Endothelial cell of umbilical vein (primary cell): Measurements from ENCODE around the gene NUS1. TPM values are rescaled to one million over a fixed set of nuclear protein-coding genes. Genes with fewer than 3 reads are reported as not detected.

Source experiments
- BruUV-seq: library from RNA; stranded (reverse); fragments of 400-500 nt; replicated peaks from 2 replicates; lab custom pipeline; 2021; lab: Mats Ljungman, UMichigan
- CTCF ChIA-PET: fragments of 300-600, 350-600 bp; sonication (Branson Sonifier 250); formaldehyde crosslinking; loops from one replicate; lab custom pipeline; 2021; ENCODE audit warnings: antibody characterized with exemption, inconsistent platforms; lab: Charles Lee
- POLR2A ChIA-PET: fragments of 300-600, 350-600 bp; sonication (Branson Sonifier 250); formaldehyde crosslinking; loops from one replicate; lab custom pipeline; 2021; ENCODE audit warnings: antibody characterized with exemption, inconsistent platforms; lab: Charles Lee
- DNase-seq: peaks from one replicate; pipeline ENCODE4 v3.0.0-alpha.2; 2011; ENCODE audit warnings: low read depth, low spot score
- FAIRE-seq: peaks from 2 replicates; lab custom pipeline; 2011; peaks lifted over from hg19 to GRCh38; lab: Jason Lieb, UNC
- H2AFZ ChIP-seq: 2 replicates; pipeline ENCODE4 v1.6.0; 2012; ENCODE audit warnings: low read depth, low read length, control low read depth, inconsistent platforms
- H3K27ac ChIP-seq: 2 replicates; pipeline ENCODE4 v1.5.1; 2011; ENCODE audit warnings: low read depth, mild to moderate bottlenecking, control low read depth, low read length, moderate library complexity; ENCODE audit not compliant: insufficient read depth
- H3K27me3 ChIP-seq, 2 experiments: 2 replicates each; pipeline versions ENCODE4 v1.6.0 to v1.6.1; 2011; ENCODE audit warnings: low read length in 2 of 2, mixed read lengths in 1 of 2; ENCODE audit not compliant: control insufficient read depth in 2 of 2, insufficient read depth in 2 of 2
- H3K36me3 ChIP-seq, 2 experiments: 2 replicates in 1 of 2; 3 replicates in 1 of 2; pipeline ENCODE4 v1.5.1; 2011; ENCODE audit warnings: low read length in 2 of 2, mild to moderate bottlenecking in 1 of 2, moderate library complexity in 1 of 2; ENCODE audit not compliant: control insufficient read depth in 2 of 2, insufficient read depth in 2 of 2; ENCODE audit errors: extremely low read depth in 1 of 2
- H3K4me1 ChIP-seq: 3 replicates; pipeline ENCODE4 v1.5.1; 2011; ENCODE audit warnings: mild to moderate bottlenecking, low read length; ENCODE audit not compliant: control insufficient read depth, insufficient read depth; ENCODE audit errors: extremely low read depth
- H3K4me2 ChIP-seq: 2 replicates; pipeline ENCODE4 v1.6.1; 2011; ENCODE audit warnings: low read length, control low read depth, mixed read lengths; ENCODE audit not compliant: insufficient read depth
- H3K4me3 ChIP-seq, 3 experiments: fragments of 200-600 bp in 1 of 3; sonication (generic), shearing (Covaris generic) in 1 of 3; replicated peaks in 1 of 3; 2 replicates each; pipeline ENCODE4 v1.5.1; 2011 to 2016; ENCODE audit warnings: control low read depth in 3 of 3, low read length in 3 of 3, mild to moderate bottlenecking in 2 of 3, inconsistent platforms in 1 of 3, low read depth in 1 of 3, moderate library complexity in 1 of 3; ENCODE audit not compliant: insufficient read depth in 1 of 3
- H3K79me2 ChIP-seq: 2 replicates; pipeline ENCODE4 v1.6.0; 2012; ENCODE audit warnings: low read length, inconsistent platforms; ENCODE audit not compliant: control insufficient read depth, insufficient read depth
- H3K9ac ChIP-seq: replicated peaks from 2 replicates; pipeline ENCODE3; 2011; ENCODE audit warnings: low read length, control low read depth; ENCODE audit not compliant: insufficient read depth; ENCODE audit errors: extremely low read depth
- H3K9me1 ChIP-seq: replicated peaks from 3 replicates; pipeline ENCODE4 v1.6.0; 2011; ENCODE audit warnings: mild to moderate bottlenecking, low read length; ENCODE audit not compliant: control insufficient read depth, insufficient read depth; ENCODE audit errors: extremely low read depth
- H3K9me3 ChIP-seq: replicated peaks from 2 replicates; pipeline ENCODE4 v1.5.1; 2012; ENCODE audit warnings: low read length, inconsistent platforms; ENCODE audit not compliant: control insufficient read depth, insufficient read depth
- H4K20me1 ChIP-seq: replicated peaks from 2 replicates; pipeline ENCODE3; 2011; ENCODE audit warnings: mild to moderate bottlenecking, low read length; ENCODE audit not compliant: control insufficient read depth, insufficient read depth; ENCODE audit errors: extremely low read depth
- CTCF ChIP-seq, 2 donors: IDR thresholded peaks; 1 replicate in 1 of 2; 2 replicates in 1 of 2; pipeline ENCODE4 v1.5.1; 2011; ENCODE audit warnings: low read length in 2 of 2, mild to moderate bottlenecking in 2 of 2, moderate library complexity in 2 of 2, control low read depth in 1 of 2, inconsistent platforms in 1 of 2, low read depth in 1 of 2; ENCODE audit not compliant: insufficient read depth in 1 of 2; ENCODE audit errors: extremely low read depth in 1 of 2
- EZH2 ChIP-seq: IDR thresholded peaks from 2 replicates; pipeline ENCODE4 v1.6.1; 2012; ENCODE audit warnings: borderline replicate concordance, low read depth, mild to moderate bottlenecking, moderate library complexity, low read length, inconsistent platforms; ENCODE audit not compliant: severe bottlenecking
- FOS ChIP-seq: IDR thresholded peaks from 2 replicates; pipeline ENCODE4 v1.6.1; 2011; ENCODE audit warnings: mild to moderate bottlenecking, low read length, moderate library complexity, borderline replicate concordance; ENCODE audit not compliant: insufficient read depth
- GATA2 ChIP-seq: IDR thresholded peaks from 2 replicates; pipeline ENCODE4 v1.7.0; 2011; ENCODE audit warnings: low read depth, mild to moderate bottlenecking, moderate library complexity, mixed read lengths, low read length; ENCODE audit not compliant: insufficient read length, insufficient read depth
- JUN ChIP-seq: IDR thresholded peaks from 2 replicates; pipeline ENCODE4 v1.6.1; 2011; ENCODE audit warnings: borderline replicate concordance, low read depth; ENCODE audit not compliant: insufficient read length, insufficient read depth
- MAX ChIP-seq: IDR thresholded peaks from 2 replicates; pipeline ENCODE4 v1.6.1; 2011; ENCODE audit not compliant: insufficient read depth, insufficient read length
- MYC ChIP-seq: IDR thresholded peaks from one replicate; pipeline ENCODE4 v1.6.1; 2011; ENCODE audit warnings: mild to moderate bottlenecking, low read depth, low read length
- POLR2A ChIP-seq: IDR thresholded peaks from 2 replicates; pipeline ENCODE4 v1.6.1; 2012; ENCODE audit warnings: low read depth, mild to moderate bottlenecking, control low read depth, low read length
- POLR2AphosphoS5 ChIP-seq: IDR thresholded peaks from 2 replicates; pipeline ENCODE4 v1.6.1; 2012; ENCODE audit warnings: low read depth, mild to moderate bottlenecking, control low read depth, low read length, moderate library complexity; ENCODE audit not compliant: insufficient read depth
- dilution Hi-C: fragments of 300-500 bp; cut with MboI; formaldehyde crosslinking; loops from one replicate; pipeline ENCODE4 v1.15.0; 2019; ENCODE audit warnings: low sequenced_read_pairs; ENCODE audit not compliant: extremely low pct_ligation_motif_present
- intact Hi-C: fragments of 100-400 bp; cut with micrococcal nuclease; formaldehyde crosslinking; loops from one replicate; pipeline ENCODE4 v1.10.0; 2022
- polyA plus RNA-seq, 4 experiments: library from polyadenylated mRNA; depleted of rRNA in 3 of 4; stranded (reverse) in 3 of 4; unstranded in 1 of 4; fragments of >200 nt; gene quantifications; 2 replicates each; pipeline versions ENCODE4 v1.2.1 to v1.2.3, GENCODE V29; 2011 to 2012; ENCODE audit warnings: missing spikeins in 1 of 4
- total RNA-seq: library from RNA; stranded (reverse); gene quantifications from 2 replicates; pipeline ENCODE4 v1.2.3, GENCODE V29; 2021

NUS1 gene
- total and polyA plus RNA-seq, 2 donors (not counting 3 experiments of a cell fraction or from before 2014, with no cell fraction given), result 9.5 to 33.4 TPM

- intact Hi-C loops (no loop called here), dilution Hi-C loops (no loop called here)
- Histone ChIP-seq H4K20me1 (peaks cover 23% of the 10 kb centered on the region), H3K9me3 (no peaks in the 10 kb centered on the region), H3K79me2 (peaks cover 96% of the 10 kb centered on the region), H3K9me1 (no peaks in the 10 kb centered on the region), H3K4me2 (no peak overlapping the region), H3K36me3 (no peaks in the 10 kb centered on the region), H3K9ac (no peak overlapping the region), H2AFZ (no peak overlapping the region), H3K4me3 (no peak overlapping the region), H3K4me1 (peaks cover 24% of the 10 kb centered on the region), H3K27me3 (no peaks in the 10 kb centered on the region), H3K27ac (no peak overlapping the region)
- ChIA-PET CTCF (no interaction called here), POLR2A (no interaction called here)
- TF ChIP-seq JUN, result no peak
- TF ChIP-seq CTCF (IDR thresholded peaks at IDR 0.05; ENCODE audit: extremely low read depth in 1 of 2, insufficient read depth in 1 of 2, low read depth in 1 of 2, low read length in 2 of 2), result no peak
- TF ChIP-seq FOS, result no peak
- no peak for TF ChIP-seq GATA2
- no peak for TF ChIP-seq POLR2AphosphoS5
- TF ChIP-seq MYC, result no peak
- TF ChIP-seq EZH2, result no peak
- no peak for TF ChIP-seq POLR2A
- no peak for TF ChIP-seq MAX
- no TSS peak for BruUV-seq
- DNase-seq, result peak; percentile 70
- FAIRE-seq, result no peak
Observed at GRCh38 chr6:117681162-117681741, 6.0 kb downstream of the NUS1 start.
